Keratinocyte (primary cell): Measurements from ENCODE around the gene EXOC3L2.

Experiments
- CTCF ChIP-seq, 3 experiments: IDR thresholded peaks in 1 of 3; conservative IDR thresholded peaks in 1 of 3; optimal IDR thresholded peaks in 1 of 3; 2 replicates in 2 of 3; 3 replicates in 1 of 3; pipeline versions ENCODE3 to v1.5.1; 2011; ENCODE audit warnings: low read length in 3 of 3, mild to moderate bottlenecking in 3 of 3, moderate library complexity in 2 of 3, control low read depth in 1 of 3, inconsistent platforms in 1 of 3; ENCODE audit not compliant: insufficient read depth in 2 of 3; ENCODE audit errors: extremely low read depth in 1 of 3
- EZH2 ChIP-seq: IDR thresholded peaks from one replicate; pipeline ENCODE4 v1.6.1; 2012; ENCODE audit warnings: inconsistent platforms, mild to moderate bottlenecking, low read length, moderate library complexity

- no peak for TF ChIP-seq CTCF (optimal IDR thresholded peaks at IDR 0.05 in 1 of 3, IDR thresholded peaks at IDR 0.05 in 1 of 3, conservative IDR thresholded peaks at IDR 0.05 in 1 of 3; ENCODE audit: extremely low read depth in 1 of 3, insufficient read depth in 2 of 3, low read length in 3 of 3)
- TF ChIP-seq EZH2, result no peak
Observed at GRCh38 chr19:45180936-45181335, 64.3 kb downstream of the EXOC3L2 start.
